Measurements from ENCODE around the gene RREB1.

- no peak for TF ChIP-seq GABPA (IDR thresholded peaks at IDR 0.05; ENCODE audit: low read depth)
- TF ChIP-seq, protein P1, sequence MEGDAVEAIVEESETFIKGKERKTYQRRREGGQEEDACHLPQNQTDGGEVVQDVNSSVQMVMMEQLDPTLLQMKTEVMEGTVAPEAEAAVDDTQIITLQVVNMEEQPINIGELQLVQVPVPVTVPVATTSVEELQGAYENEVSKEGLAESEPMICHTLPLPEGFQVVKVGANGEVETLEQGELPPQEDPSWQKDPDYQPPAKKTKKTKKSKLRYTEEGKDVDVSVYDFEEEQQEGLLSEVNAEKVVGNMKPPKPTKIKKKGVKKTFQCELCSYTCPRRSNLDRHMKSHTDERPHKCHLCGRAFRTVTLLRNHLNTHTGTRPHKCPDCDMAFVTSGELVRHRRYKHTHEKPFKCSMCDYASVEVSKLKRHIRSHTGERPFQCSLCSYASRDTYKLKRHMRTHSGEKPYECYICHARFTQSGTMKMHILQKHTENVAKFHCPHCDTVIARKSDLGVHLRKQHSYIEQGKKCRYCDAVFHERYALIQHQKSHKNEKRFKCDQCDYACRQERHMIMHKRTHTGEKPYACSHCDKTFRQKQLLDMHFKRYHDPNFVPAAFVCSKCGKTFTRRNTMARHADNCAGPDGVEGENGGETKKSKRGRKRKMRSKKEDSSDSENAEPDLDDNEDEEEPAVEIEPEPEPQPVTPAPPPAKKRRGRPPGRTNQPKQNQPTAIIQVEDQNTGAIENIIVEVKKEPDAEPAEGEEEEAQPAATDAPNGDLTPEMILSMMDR (IDR thresholded peaks at IDR 0.05; ENCODE audit: insufficient read depth, low read length): no peak
- TF ChIP-seq, protein P2, sequence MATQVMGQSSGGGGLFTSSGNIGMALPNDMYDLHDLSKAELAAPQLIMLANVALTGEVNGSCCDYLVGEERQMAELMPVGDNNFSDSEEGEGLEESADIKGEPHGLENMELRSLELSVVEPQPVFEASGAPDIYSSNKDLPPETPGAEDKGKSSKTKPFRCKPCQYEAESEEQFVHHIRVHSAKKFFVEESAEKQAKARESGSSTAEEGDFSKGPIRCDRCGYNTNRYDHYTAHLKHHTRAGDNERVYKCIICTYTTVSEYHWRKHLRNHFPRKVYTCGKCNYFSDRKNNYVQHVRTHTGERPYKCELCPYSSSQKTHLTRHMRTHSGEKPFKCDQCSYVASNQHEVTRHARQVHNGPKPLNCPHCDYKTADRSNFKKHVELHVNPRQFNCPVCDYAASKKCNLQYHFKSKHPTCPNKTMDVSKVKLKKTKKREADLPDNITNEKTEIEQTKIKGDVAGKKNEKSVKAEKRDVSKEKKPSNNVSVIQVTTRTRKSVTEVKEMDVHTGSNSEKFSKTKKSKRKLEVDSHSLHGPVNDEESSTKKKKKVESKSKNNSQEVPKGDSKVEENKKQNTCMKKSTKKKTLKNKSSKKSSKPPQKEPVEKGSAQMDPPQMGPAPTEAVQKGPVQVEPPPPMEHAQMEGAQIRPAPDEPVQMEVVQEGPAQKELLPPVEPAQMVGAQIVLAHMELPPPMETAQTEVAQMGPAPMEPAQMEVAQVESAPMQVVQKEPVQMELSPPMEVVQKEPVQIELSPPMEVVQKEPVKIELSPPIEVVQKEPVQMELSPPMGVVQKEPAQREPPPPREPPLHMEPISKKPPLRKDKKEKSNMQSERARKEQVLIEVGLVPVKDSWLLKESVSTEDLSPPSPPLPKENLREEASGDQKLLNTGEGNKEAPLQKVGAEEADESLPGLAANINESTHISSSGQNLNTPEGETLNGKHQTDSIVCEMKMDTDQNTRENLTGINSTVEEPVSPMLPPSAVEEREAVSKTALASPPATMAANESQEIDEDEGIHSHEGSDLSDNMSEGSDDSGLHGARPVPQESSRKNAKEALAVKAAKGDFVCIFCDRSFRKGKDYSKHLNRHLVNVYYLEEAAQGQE (IDR thresholded peaks at IDR 0.05; ENCODE audit: insufficient replicate concordance, low read depth): no peak
- no peak for TF ChIP-seq POLR2AphosphoS5 (IDR thresholded peaks at IDR 0.05; ENCODE audit: low read depth)
- TF ChIP-seq SPI1 (IDR thresholded peaks at IDR 0.05; ENCODE audit: borderline replicate concordance, low read depth): no peak
These were observed 67.7 kb downstream of the RREB1 start for GRCh38 chr6:7175462-7175861.
